Mesenteric fat pad (tissue), 1 donor: ENCODE data around the gene ENTPD5. TPM values are rescaled to one million over a fixed set of nuclear protein-coding genes. Genes with fewer than 3 reads are reported as not detected.
"Not testable (repeated sequence)": the region's sequence is repeated elsewhere in the genome, so short reads cannot be mapped to it uniquely, and the experiment has no call there.

Experiments
- DNase-seq: peaks from one replicate; pipeline ENCODE4 v3.0.0-alpha.2; 2020; ENCODE audit warnings: low spot score
- total RNA-seq: library from RNA; stranded (reverse); fragmentation: NEBNext Ultra II Directional; extraction: Animal tissue kit (Norgen Biotek cat#: 25700); gene quantifications from one replicate; pipeline ENCODE4 v1.2.1, GENCODE V29; 2021
- donor health status: DM: yes; HTN: yes; CAD: no.

Gene ENTPD5
- total RNA-seq, 1 donor from 2014 or later: 17.1 TPM

DNA sequence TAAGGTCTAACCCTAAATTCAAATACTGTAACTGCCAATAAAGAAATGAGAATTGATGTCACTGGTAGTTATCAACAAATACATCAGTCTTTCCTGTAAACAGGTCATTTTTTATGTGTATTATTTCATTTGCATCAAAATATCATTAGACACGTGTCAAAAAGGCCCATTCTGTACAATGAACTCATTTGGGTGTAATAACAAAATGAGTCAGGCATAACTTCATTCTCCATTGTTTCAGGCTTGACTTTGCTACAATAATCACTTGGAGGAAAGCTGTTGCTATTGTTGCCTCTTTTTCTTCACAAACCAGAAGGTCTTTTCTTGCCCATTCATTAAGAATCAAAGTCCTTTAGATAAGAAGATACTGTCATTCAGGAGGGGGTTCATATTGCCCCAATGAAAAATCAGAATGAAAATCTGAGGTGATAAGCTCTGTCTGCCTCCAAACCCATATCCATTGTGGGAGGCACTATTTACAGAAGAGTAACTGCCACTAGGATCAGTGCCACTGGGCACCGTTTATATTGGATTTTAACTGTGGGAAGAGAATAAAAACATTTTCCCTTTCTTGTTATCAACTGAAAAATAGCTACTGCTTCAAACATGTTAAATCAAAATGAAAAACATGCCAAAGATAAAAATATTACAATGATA, 10.1 kb downstream of the ENTPD5 start:
- DNase-seq: no peak

DNA sequence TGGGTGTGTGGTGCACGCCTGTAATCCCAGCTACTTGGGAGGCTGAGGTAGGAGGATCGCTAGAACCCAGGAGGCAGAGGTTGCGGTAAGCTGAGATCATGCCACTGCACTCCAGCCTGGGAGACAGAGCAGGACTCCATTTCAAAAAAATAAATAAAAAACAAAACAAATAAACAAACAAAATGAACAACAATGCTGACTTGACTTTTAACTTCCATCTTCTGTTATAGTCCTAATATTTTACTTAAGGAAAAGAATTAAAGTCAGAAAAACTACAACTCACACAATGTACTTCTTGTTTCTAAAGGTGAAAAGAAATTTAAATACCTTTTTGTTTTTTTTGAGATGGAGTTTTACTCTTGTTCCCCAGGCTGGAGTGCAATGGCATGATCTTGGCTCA, 13.4 kb downstream of the ENTPD5 start:
- not testable (repeated sequence) for DNase-seq

DNA sequence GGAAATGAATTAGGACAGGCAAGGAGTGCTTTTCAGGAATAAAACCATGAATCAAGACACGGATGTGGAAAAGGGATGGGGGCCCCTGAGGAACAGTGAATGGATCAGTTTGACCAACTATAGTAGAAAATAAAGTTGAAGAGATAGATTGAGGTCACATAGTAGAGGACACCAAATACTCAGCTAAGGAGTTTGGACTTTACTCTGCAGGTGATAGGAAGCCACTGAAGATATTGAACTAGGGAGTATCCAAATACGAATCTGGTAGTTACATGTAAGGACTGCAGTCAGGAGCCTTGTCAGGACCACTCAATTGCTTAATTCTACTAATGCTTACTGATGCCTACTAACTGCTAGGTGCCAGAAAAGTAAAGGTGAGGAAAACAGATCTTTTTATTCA, 20.4 kb downstream of the ENTPD5 start:
- no peak for DNase-seq

DNA sequence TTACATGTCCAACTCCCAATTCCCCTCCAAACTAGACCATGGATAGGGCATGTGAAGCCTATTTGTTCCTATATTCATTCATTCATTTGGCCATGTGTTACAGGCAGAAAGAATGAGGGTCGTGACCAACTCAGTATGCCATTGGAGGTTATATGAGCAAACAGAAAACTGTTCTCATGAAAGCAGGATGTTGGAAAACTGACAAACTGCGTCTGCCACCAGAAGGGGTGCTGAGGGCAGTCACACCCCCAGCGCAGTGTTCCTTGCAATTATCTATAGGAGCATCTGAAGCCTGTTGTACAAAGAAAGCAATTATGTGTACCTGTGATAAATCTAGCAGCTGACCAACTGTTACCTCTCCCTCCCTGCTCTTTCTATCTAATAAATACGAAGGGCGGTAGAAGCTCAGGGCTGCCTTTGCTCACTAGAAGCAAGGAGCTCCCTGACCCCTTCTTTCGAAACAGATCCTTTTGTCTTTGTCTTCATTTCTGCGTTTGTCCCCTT, 21.1 kb downstream of the ENTPD5 start:
- no peak for DNase-seq

DNA sequence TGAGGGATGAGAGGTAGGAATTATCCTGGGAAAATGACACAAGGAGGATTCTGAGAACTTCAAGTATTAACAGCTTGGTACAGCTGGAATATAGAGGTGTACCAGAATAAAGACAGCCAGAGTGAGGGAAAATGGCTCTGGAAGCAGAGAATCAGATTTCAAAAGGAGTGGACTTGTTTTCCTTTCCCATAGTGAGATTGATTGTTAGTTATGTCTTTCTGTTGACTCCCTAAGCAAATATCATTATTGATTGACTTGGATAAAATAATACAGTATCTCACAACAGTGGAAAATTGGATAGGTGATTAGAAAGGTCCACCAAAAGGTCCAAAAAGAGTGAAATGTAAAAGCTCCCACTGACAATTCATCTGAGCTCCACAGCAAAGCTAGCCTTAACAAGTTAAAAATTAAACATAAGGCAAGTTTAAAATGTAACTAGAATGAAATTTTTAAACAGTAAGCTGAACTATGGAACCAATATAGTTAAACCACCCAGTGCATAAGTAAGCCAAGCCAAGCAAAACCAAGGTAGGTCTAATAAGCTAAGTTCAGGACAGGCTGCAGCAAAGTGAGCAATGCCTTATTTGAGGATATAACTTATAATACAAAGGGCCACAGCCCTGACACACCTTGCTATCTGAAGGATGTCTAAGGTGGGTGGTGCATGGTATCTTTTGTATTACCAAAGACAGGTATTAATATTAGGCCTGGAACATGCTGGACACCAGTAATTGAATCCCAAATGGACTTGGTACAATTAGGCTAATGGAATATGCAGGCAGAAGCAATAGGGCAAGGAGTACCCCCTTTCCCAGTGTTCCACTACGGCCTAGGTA, 21.8 kb downstream of the ENTPD5 start:
- DNase-seq: no peak

DNA sequence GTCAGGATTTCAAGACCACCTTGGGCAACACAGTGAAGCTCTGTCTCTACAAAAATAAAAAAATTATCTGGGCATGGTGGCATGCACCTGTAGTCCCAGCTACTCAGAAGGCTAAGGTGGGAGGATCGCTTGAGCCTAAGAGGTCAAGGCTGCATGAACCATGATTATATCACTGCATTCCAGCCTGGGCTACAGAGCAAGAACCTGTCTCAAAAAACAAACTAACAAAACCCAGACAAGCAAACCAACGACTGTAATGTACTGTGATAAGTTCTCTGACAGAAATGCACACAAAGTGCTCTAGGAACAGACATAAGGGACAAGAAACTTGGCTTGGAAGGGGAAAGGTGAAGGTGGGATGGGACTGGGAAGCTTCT, 22.4 kb downstream of the ENTPD5 start:
- no peak for DNase-seq

DNA sequence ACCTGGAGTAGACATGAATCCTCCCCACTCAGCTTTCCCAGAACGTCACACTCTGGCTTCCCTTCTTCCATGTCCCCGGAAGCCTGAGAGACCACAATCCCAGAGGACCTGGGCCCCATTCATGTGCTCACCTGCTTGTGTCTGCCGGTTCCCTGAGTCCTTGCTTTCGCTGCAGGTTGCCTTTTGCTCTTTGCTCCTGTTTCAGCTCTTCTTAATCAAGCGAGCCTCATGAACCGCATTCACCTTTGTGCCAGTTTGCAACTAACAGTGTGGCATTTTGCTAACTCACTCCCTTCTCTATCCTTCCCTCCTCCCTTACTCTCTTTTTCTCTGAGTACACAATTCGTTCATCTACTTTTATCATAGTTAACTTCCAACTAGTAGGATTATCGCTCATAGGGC, 23.1 kb downstream of the ENTPD5 start:
- DNase-seq: no peak

DNA sequence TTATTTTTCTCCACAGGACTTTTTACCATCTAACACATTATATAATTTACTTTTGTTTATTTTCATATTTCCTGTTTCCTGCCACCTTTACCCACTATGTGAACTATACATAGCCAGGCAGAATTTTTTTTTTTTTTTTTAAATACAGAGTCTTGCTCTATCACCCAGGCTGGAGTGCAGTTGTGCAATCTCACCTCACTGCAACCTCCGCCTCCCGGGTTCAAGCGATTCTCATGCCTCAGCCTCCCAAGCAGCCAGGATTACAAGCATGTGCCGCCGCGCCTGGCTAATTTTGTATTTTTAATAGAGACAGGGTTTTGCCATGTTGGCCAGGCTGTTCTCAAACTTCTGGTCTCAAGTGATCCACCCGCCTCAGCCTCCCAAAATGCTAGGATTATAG, 24.2 kb downstream of the ENTPD5 start:
- not testable (repeated sequence) for DNase-seq

DNA sequence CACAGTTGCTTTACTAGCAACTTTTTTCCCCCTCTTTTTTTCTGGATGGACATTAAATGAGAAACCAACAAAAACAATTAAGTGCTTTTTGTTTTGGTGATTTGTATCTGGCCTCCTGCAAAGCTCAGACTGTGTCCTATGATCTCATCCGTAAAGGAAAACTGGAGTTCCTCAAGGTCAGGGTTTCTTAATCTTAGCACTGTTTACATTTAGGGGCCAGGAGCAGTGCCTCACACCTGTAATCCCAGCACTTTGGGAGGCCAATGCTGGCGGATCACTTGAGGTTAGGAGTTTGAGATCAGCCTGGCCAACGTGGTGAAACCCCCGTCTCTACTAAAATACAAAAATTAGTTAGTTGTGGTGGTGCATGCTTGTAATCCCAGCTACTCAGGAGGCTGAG, 28.0 kb downstream of the ENTPD5 start:
- DNase-seq: no peak

DNA sequence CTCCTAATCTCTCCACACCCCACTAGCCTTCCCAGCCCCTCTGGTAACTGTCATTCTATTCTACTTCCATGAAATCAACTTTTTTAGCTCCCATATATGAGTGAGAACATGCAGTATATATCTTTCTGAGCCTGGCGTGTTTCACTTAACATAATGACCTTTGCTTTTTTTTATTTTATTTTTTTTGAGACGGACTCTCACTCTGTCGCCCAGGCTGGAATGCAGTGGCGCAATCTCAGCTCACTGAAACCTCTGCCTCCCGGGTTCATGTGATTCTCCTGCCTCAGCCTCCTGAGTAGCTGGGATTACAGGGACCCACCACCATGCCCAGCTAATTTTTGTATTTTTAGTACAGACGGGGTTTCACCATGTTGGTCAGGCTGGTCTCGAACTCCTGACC, 30.4 kb downstream of the ENTPD5 start:
- DNase-seq: not testable (repeated sequence)

DNA sequence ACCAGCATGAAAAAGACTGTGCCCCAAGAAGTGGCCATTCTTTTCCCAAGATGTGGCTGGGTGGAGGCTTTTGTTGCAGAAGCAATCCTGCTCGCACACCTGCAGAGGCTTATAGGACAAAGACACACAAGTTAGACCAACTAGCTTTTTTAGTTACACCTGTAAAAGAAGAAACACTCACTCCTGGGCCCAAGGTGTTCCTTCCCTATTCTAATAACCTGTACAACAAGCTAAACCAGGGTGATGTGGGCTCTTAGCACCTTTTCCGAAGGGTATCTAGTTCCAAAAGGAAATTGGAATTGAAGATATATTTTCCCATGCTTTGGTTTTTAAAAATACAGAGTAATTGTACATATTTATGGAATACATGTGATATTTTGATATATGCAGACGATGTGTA, 31.0 kb downstream of the ENTPD5 start:
- DNase-seq: no peak

DNA sequence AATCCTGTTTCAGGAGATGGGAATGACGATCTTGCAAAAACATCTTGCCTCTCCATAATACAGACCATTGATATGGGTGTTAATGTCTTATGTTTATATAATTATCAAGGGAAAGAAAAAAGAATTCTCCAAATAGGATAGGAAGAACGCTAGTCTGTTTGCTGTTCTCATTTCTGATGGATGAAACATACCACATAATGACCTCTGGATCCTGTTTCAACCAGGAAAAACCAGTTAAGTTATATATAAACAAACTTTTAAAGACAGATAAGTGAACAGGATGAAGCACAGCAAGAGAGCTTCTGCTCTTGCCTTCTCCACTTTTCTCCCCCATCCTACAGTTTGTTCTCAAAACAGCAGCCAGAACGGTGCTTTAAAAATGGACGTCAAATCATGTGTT, 41.2 kb downstream of the ENTPD5 start:
- no peak for DNase-seq

DNA sequence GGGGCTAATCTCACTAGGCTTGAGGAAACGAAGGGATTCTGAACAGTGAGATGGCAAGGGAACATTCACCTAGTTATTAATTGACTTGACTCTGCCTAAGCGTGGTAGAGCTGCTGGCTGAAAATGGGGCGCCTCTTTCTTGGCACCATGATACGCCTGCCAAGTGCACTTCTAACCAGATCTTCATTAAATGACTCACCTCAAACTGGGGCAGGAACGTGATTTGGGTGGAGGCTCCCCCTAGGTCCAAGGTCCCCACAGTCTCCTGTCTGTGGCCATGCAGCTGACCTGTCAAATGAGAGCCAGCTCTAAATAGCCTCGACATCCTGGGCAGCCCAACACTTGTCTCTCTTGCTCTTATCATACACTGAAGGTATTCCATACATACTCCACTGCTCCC, 43.0 kb downstream of the ENTPD5 start:
- no peak for DNase-seq

DNA sequence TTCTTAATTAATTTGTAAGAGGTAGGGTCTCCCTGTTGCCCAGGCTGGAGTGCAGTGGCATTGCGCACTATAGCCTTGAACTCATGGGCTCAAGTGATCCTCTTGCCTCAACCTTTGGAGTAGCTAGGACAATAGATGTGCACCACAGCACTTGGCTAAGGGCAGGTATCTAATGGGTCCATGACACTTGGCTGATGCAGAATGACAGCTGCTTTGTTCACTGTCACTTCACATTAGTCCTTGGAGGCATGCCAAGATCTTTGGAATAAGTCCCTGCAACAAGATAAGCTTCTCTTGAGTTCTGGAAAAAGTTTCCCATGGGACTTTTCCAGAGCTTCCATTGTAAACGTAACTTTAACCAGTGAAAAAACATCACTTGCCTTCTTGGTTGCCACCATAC, 45.6 kb downstream of the ENTPD5 start:
- DNase-seq: no peak

DNA sequence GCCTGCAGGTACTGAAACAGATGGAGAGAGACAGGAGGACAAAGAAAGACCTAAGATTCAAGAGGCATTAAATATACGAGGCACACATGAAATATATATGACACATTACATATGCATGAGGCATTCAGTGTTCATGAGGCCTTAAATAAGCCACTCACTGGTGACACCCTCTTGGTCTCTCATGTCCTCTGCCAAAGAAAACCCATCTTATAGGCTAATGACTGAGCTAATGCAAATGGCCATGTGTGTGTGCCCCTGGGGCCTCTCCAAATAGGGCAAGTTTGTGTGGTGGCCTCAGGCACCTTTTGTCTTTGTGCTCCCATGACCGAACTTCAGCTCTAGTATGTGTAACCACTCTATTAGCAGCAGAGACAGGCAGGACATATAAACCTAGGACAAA, 50.2 kb downstream of the ENTPD5 start:
- no peak for DNase-seq

DNA sequence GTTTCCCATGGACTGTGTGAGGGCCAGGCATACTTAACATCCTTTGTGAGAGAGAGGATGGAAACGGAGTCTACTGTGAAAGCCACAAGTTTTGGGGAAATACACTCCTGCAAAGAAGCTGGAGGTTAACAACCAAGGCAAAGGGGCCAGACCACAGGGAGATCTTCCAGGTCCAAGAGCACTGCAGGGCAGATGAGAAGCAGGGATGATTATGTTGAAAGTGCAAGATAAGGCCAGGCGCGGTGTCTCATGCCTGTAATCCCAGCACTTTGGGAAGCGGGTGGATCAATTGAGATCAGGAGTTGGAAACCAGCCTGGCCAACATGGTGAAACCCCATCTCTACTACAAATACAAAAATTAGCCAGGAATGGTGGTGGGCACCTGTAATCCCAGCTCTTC, 53.9 kb downstream of the ENTPD5 start:
- no peak for DNase-seq

DNA sequence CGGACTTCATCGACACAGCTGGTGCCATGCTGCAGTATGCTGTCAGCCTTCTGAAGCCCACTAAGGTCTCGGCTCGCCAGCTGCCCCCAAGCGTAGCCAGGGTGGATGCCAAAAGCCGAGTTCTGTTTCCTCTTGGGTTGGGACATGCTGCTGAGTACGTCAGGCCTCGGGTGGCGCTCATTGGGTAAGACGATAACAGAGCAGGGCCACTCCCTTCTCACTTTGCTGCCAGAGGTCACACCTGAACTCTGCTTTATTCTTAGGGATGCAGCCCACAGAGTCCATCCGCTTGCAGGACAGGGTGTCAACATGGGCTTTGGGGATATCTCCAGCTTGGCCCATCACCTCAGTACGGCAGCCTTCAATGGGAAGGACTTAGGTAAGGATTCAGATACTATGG, 57.9 kb downstream of the ENTPD5 start:
- DNase-seq: no peak

DNA sequence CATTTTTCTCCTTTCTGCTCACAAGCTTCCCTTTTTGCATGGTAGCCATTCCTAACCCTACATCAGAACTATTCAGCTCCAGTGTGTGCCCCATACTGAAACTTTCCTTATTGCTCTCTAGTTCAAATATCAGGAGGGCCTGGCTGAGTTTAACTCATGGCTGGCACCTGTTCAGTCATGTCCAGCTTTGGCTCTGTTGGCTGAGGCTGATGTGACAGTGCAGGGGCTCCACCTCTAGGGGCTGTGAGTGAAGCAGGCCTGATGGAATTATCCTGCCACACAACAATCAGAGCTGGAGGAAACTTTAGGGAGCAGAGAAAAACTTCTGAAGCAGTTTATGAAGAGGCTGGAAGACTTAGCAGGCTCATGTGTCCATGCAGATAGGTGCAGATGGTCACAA, 60.5 kb downstream of the ENTPD5 start:
- no peak for DNase-seq

DNA sequence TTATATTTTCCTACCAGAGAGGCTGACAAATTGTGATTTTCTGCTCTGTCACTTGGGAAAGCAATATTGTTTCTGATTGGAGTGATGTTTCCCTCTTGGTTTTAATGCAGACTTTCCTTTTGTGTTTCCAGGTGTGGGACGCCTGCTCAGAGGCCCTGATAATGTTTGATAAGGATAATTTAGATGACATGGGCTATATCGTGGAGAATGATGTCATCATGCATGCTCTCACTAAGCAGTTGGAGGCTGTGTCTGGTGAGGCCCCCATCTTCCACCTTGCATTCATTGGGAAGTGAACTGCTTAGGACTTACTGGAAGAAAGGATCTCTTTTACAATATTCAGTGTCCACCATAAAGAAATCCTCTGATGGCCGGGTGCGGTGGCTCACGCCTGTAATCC, 63.4 kb downstream of the ENTPD5 start:
- DNase-seq: no peak

DNA sequence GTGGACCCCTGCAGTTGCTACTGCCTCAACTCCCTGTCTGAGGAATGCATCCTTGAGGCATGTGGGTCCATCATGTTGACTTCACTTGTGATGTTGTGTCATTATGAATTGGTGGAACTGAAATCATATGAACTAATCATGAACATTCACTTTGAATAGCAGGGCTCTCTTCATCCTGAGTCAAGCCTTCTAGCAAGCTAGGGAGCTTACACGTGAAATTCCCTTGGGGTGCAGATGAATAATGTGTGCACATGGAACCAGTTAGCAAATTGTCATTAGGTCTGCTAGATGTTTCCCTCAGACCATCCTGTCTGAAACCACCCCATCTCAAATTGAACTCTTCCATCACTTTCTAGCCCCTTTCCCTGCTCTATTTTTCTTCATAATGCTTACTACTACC, 65.4 kb downstream of the ENTPD5 start:
- DNase-seq: no peak

DNA sequence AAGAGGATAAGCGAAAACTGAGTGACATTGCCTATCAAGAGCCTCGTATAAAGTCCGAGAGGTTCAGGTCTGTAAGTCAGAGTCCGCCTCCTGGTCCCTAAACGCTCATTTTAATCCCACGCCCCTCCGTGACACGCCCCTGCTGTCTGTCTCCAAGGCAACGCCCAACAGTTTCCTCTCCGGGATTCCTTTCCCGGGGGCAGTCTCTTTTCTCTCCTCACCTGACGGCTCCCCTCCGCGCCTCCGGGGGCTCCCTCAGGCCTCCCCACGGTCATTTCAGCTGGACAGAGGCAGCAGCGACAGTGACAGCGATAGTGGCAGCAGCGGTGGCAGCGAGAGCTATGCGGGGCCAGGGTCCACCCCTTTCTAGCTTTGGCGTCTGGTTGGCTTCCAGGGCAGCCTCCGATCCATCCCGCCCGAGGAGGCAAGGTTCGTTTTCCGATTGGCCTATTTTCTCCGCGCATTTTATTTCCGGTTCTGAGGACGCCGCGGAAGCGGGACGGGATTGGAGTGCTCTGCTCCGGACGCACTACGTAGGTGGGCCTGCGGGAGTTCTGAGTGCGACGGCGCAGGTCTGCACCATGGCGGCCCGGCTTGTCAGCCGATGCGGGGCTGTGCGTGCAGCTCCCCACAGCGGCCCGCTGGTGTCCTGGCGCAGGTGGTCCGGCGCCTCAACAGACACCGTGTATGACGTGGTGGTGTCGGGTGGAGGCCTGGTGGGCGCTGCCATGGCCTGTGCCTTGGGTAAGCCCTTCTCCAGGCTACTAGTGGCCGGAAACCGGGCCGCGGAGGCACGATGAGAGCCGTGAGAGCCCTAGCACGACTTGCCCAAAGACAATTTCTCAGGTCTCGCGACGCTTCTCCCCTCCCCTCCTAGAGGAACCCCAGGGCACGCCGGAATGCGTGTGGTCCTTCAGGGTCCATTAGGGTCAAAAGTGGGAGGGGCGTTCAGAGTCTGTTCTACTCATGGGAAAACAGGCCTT, 69.0 kb downstream of the ENTPD5 start, which contains the start of the genes COQ6 and FAM161B:
Gene COQ6, plus strand, starts transcription at position 551 of the 983 bp plus-strand sequence. Its CDS starts 31 bp downstream, at position 582.
Gene FAM161B, minus strand, starts transcription at position 343 of the 983 bp plus-strand sequence. Its CDS starts 68 bp downstream, at position 275.
- DNase-seq: peak; percentile 95
